HepG2 (cell line): ENCODE results near the gene NPW. TPM values are rescaled to one million over a fixed set of nuclear protein-coding genes. Genes with fewer than 3 reads are reported as not detected.

ENCODE experiments used
- ATAC-seq: fragments of 200-7000 bp; cut with Tn5 transposase; 3 replicates; pipeline ENCODE4 v1.9.1; 2020; ENCODE audit warnings: mild to moderate bottlenecking, moderate library complexity
- BruUV-seq: library from RNA; stranded (reverse); fragments of 400-500 nt; replicated peaks from 2 replicates; lab custom pipeline; 2021; lab: Mats Ljungman, UMichigan
- CTCF ChIA-PET: fragments of 300-600 bp; formaldehyde crosslinking; extraction: SDS; loops from one replicate; lab custom pipeline; 2021; ENCODE audit warnings: low total read pairs, inconsistent platforms, low intra/inter-chr PET ratio; lab: Yijun Ruan, JAX
- POLR2A ChIA-PET: fragments of 350-600 bp; sonication (Branson Sonifier 250); formaldehyde crosslinking; loops from one replicate; lab custom pipeline; 2020; ENCODE audit warnings: antibody characterized with exemption, inconsistent platforms; lab: Yijun Ruan, JAX
- DNase-seq: peaks from one replicate; pipeline ENCODE4 v3.0.0-alpha.2; 2015; ENCODE audit warnings: low spot score
- FAIRE-seq: peaks from 3 replicates; lab custom pipeline; 2011; peaks lifted over from hg19 to GRCh38; lab: Jason Lieb, UNC
- H2AFZ ChIP-seq: one replicate; pipeline ENCODE4 v1.6.1; 2011; ENCODE audit warnings: low read length, inconsistent platforms
- H3K27ac ChIP-seq: fragments of 300-600 bp; 3 replicates; pipeline ENCODE4 v1.8.0; 2011; ENCODE audit warnings: mixed run types, mild to moderate bottlenecking, mixed read lengths, low read length, inconsistent platforms; ENCODE audit not compliant: insufficient read depth; ENCODE audit errors: extremely low read length
- H3K27me3 ChIP-seq, 2 experiments: fragments of 200-600 bp in 1 of 2; 2 replicates in 1 of 2; 3 replicates in 1 of 2; pipeline versions ENCODE4 v1.6.0 to v1.8.0; 2011; ENCODE audit warnings: low read length in 2 of 2, mild to moderate bottlenecking in 2 of 2, moderate library complexity in 2 of 2, inconsistent platforms in 1 of 2; ENCODE audit not compliant: insufficient read depth in 2 of 2, control insufficient read depth in 1 of 2
- H3K36me3 ChIP-seq, 2 experiments: fragments of 200-600 bp in 1 of 2; replicated peaks in 1 of 2; 2 replicates in 1 of 2; 3 replicates in 1 of 2; pipeline versions ENCODE4 v1.5.1 to v1.8.0; 2011; ENCODE audit warnings: low read length in 2 of 2, inconsistent platforms in 1 of 2; ENCODE audit not compliant: insufficient read depth in 2 of 2, control insufficient read depth in 1 of 2
- H3K4me1 ChIP-seq: 2 replicates; pipeline ENCODE4 v1.5.1; 2012; ENCODE audit warnings: low read length, inconsistent platforms; ENCODE audit not compliant: insufficient read depth
- H3K4me2 ChIP-seq: 2 replicates; pipeline ENCODE4 v1.6.0; 2011; ENCODE audit warnings: low read depth, low read length, inconsistent platforms
- H3K4me3 ChIP-seq, 3 experiments: fragments of 200-600 bp in 1 of 3; sonication (generic), shearing (Covaris generic) in 1 of 3; replicated peaks in 1 of 3; 2 replicates each; pipeline ENCODE4 v1.5.1; 2011 to 2016; ENCODE audit warnings: low read length in 3 of 3, inconsistent platforms in 2 of 3, low read depth in 2 of 3, mild to moderate bottlenecking in 2 of 3, control low read depth in 1 of 3, mixed read lengths in 1 of 3; ENCODE audit not compliant: insufficient read depth in 1 of 3
- H3K79me2 ChIP-seq: one replicate; pipeline ENCODE4 v1.6.1; 2011; ENCODE audit warnings: low read length, inconsistent platforms; ENCODE audit not compliant: insufficient read depth
- H3K9ac ChIP-seq: 2 replicates; pipeline ENCODE4 v1.6.0; 2011; ENCODE audit warnings: mild to moderate bottlenecking, low read depth, low read length, inconsistent platforms; ENCODE audit not compliant: insufficient read depth
- H3K9me3 ChIP-seq: 2 replicates; pipeline ENCODE4 v1.5.1; 2012; ENCODE audit warnings: mild to moderate bottlenecking, low read length
- H4K20me1 ChIP-seq: 2 replicates; pipeline ENCODE4 v1.6.0; 2011; ENCODE audit warnings: inconsistent platforms, mild to moderate bottlenecking, low read length, moderate library complexity; ENCODE audit not compliant: insufficient read depth
- AGO1 ChIP-seq: fragments of 200-400 bp; formaldehyde crosslinking; IDR thresholded peaks from 2 replicates; pipeline ENCODE4 v1.6.1; 2017; ENCODE audit warnings: mild to moderate bottlenecking, low read depth, low read length, moderate library complexity; ENCODE audit not compliant: poor library complexity, severe bottlenecking
- ARHGAP35 ChIP-seq: sonication (generic); formaldehyde crosslinking; IDR thresholded peaks from 2 replicates; pipeline ENCODE4 v1.9.0; 2022; ENCODE audit warnings: mild to moderate bottlenecking, inconsistent platforms, moderate library complexity, missing genetic modification reagents, borderline replicate concordance
- BCLAF1 ChIP-seq: fragments of 450-650 bp; IDR thresholded peaks from 2 replicates; pipeline ENCODE4 v1.6.1; 2017; ENCODE audit warnings: mild to moderate bottlenecking
- FOXK2 ChIP-seq: fragments of 450-650 bp; IDR thresholded peaks from 2 replicates; pipeline ENCODE4 v1.6.1; 2016
- HES4 ChIP-seq: sonication (generic); formaldehyde crosslinking; IDR thresholded peaks from 2 replicates; pipeline ENCODE4 v1.9.0; 2021; ENCODE audit warnings: mild to moderate bottlenecking, missing genetic modification reagents, borderline replicate concordance
- HMG20B ChIP-seq: conservative IDR thresholded peaks from 2 replicates; pipeline ENCODE4 v1.6.1; 2016; ENCODE audit warnings: missing genetic modification reagents, missing compliant biosample characterization
- HNRNPK ChIP-seq: fragments of 200-400 bp; formaldehyde crosslinking; IDR thresholded peaks from 2 replicates; pipeline ENCODE4 v1.6.1; 2018; ENCODE audit warnings: low read length, low read depth, moderate library complexity, mild to moderate bottlenecking; ENCODE audit not compliant: poor library complexity, severe bottlenecking
- IRF9 ChIP-seq: sonication (generic); formaldehyde crosslinking; IDR thresholded peaks from 2 replicates; pipeline ENCODE4 v1.8.0; 2022; ENCODE audit warnings: missing genetic modification reagents, mild to moderate bottlenecking, borderline replicate concordance
- MEF2D ChIP-seq: sonication (generic); formaldehyde crosslinking; IDR thresholded peaks from 2 replicates; pipeline ENCODE4 v1.5.1; 2020; ENCODE audit warnings: mild to moderate bottlenecking, missing genetic modification reagents
- PLSCR1 ChIP-seq: sonication (generic); formaldehyde crosslinking; IDR thresholded peaks from 2 replicates; pipeline ENCODE4 v1.5.0; 2020; ENCODE audit warnings: missing genetic modification reagents, mild to moderate bottlenecking, borderline replicate concordance
- PRMT3 ChIP-seq: sonication (generic); formaldehyde crosslinking; IDR thresholded peaks from 2 replicates; pipeline ENCODE4 v1.8.1; 2022; ENCODE audit warnings: low read depth, mild to moderate bottlenecking, moderate library complexity, missing genetic modification reagents, borderline replicate concordance
- THAP9 ChIP-seq: sonication (generic); formaldehyde crosslinking; IDR thresholded peaks from 2 replicates; pipeline ENCODE4; 2020; ENCODE audit warnings: missing genetic modification reagents, mild to moderate bottlenecking, borderline replicate concordance
- TSC22D2 ChIP-seq: sonication (generic); formaldehyde crosslinking; IDR thresholded peaks from 2 replicates; pipeline ENCODE4 v1.5.1; 2020; ENCODE audit warnings: missing genetic modification reagents, mild to moderate bottlenecking, borderline replicate concordance
- ZFP36 ChIP-seq: fragments of 150-350 bp; IDR thresholded peaks from 2 replicates; pipeline ENCODE4 v1.6.1; 2018; ENCODE audit warnings: borderline replicate concordance, low read length, low read depth; ENCODE audit not compliant: partially characterized antibody
- ZNF780A ChIP-seq: sonication (generic); formaldehyde crosslinking; IDR thresholded peaks from 2 replicates; pipeline ENCODE4 v1.8.0; 2022; ENCODE audit warnings: mild to moderate bottlenecking, missing genetic modification reagents, moderate library complexity
- ZNF784 ChIP-seq: sonication (generic); formaldehyde crosslinking; IDR thresholded peaks from 2 replicates; pipeline ENCODE4 v1.5.1; 2020; ENCODE audit warnings: missing genetic modification reagents, mild to moderate bottlenecking, borderline replicate concordance
- WGBS: methylation state at CpG from one replicate; pipeline ENCODE4 v1.1.6; 2017; ENCODE audit warnings: low lambda C conversion rate; 5-methylcytosine and 5-hydroxymethylcytosine counted together
- in situ Hi-C: cut with HindIII; loops from 2 replicates; pipeline ENCODE4 v1.10.0; 2017; ENCODE audit warnings: low pct_unique_long_range_greater_than_20kb; ENCODE audit not compliant: extremely low pct_ligation_motif_present
- intact Hi-C: fragments of 100-400 bp; cut with micrococcal nuclease; formaldehyde crosslinking; loops from one replicate; pipeline ENCODE4 v1.10.0; 2022; ENCODE audit not compliant: unreplicated experiment
- polyA plus RNA-seq, 8 experiments: library from polyadenylated mRNA; depleted of rRNA in 3 of 8; stranded (reverse) in 7 of 8; unstranded in 1 of 8; fragments of >200 nt; fragmentation: Illumina TruSeq in 4 of 8; extraction: Trizol in 4 of 8; gene quantifications; 2 replicates each; pipeline versions ENCODE4 v1.2.1 to v1.2.3, GENCODE V29; 2011 to 2016; ENCODE audit warnings: low read depth in 4 of 8, missing spikeins in 1 of 8, mixed read lengths in 1 of 8; ENCODE audit not compliant: insufficient read depth in 1 of 8
- total RNA-seq, 5 experiments: library from RNA; depleted of rRNA; stranded (reverse); fragments of >200 nt; fragmentation: Illumina TruSeq; extraction: Trizol; gene quantifications; 2 replicates each; pipeline ENCODE4 v1.2.3, GENCODE V29; 2016; ENCODE audit warnings: low read depth in 1 of 5

The NPW gene
- total and polyA plus RNA-seq, 2 of the 13 experiments (the other 11 are each of a cell fraction or from before 2014, with no cell fraction given) = 0.24 to 0.97 TPM

GRCh38 chr16:2053897-2054296 is 34.3 kb downstream of the NPW start:
- CTCF ChIA-PET = no interaction called here
- no peak for TF ChIP-seq ZNF784
- no peak for TF ChIP-seq HMG20B (CRISPR knock-in tag)
- no peak for TF ChIP-seq PLSCR1 (CRISPR knock-in tag)
- TF ChIP-seq ARHGAP35 (CRISPR knock-in tag) = no peak
- TF ChIP-seq HES4 (CRISPR knock-in tag) = no peak
- TF ChIP-seq BCLAF1 = no peak
- no peak for TF ChIP-seq THAP9 (CRISPR knock-in tag)
- no peak for TF ChIP-seq IRF9
- TF ChIP-seq HNRNPK = no peak
- no peak for TF ChIP-seq FOXK2
- TF ChIP-seq ZFP36 = no peak
- TF ChIP-seq TSC22D2 (CRISPR knock-in tag) = no peak
- no peak for TF ChIP-seq AGO1
- no peak for TF ChIP-seq MEF2D (CRISPR knock-in tag)
- TF ChIP-seq PRMT3 (CRISPR knock-in tag) = no peak
- no peak for TF ChIP-seq ZNF780A (CRISPR knock-in tag)

More at GRCh38 chr16:2053897-2054296, 34.3 kb downstream of the NPW start:
- POLR2A ChIA-PET = no interaction called here
- Histone ChIP-seq H3K4me2 (no peak overlapping the region), H3K9ac (no peak overlapping the region), H2AFZ (no peak overlapping the region), H3K9me3 (no peaks in the 10 kb centered on the region), H3K27ac (no peak overlapping the region), H3K27me3 (no peaks in the 10 kb centered on the region), H3K4me1 (peaks cover 7% of the 10 kb centered on the region), H4K20me1 (no peaks in the 10 kb centered on the region), H3K36me3 (peaks cover 16 to 30% of the 10 kb centered on the region in 2 experiments; a peak in 4 of 5 replicates), H3K4me3 (no peak overlapping the region), H3K79me2 (peaks cover 1% of the 10 kb centered on the region)
- FAIRE-seq (no peak), ATAC-seq (no peak), DNase-seq (no peak)
- 96% methylated on average over 14 of the region's 17 CpGs for WGBS
- no TSS peak for BruUV-seq
- in situ Hi-C loops (no loop called here), intact Hi-C loops (no loop called here)
